Stimulated activated memory B cell treated with anti-CD40 and anti-IgM and Interleukin-4, amounts not matched to agents 10 μg/mL and 1 μg/mL and 100 μg/mL, for 72 hours (primary cell): Measurements from ENCODE around the gene CUL5.
"Not testable (repeated sequence)": the region's sequence is repeated elsewhere in the genome, so short reads cannot be mapped to it uniquely, and the experiment has no call there.

Experiments
- ATAC-seq: fragments of 150-1000 bp; cut with Tn5 transposase; 2 replicates; pipeline ENCODE4 v1.10.0; 2021
- H3K27ac Mint-ChIP-seq: one replicate; pipeline ENCODE4 v1.8.0; 2022; ENCODE audit warnings: mild to moderate bottlenecking, mixed read lengths
- H3K27me3 Mint-ChIP-seq: one replicate; pipeline ENCODE4 v1.8.0; 2022; ENCODE audit warnings: mixed read lengths
- H3K36me3 Mint-ChIP-seq: one replicate; pipeline ENCODE4 v1.8.0; 2022; ENCODE audit warnings: mixed read lengths
- H3K4me1 Mint-ChIP-seq: one replicate; pipeline ENCODE4 v1.8.0; 2022; ENCODE audit warnings: mixed read lengths
- H3K4me3 Mint-ChIP-seq: one replicate; pipeline ENCODE4 v1.8.0; 2022; ENCODE audit warnings: mild to moderate bottlenecking, moderate library complexity, mixed read lengths
- H3K9me3 Mint-ChIP-seq: one replicate; pipeline ENCODE4 v1.8.0; 2022; ENCODE audit warnings: mixed read lengths

Gene CUL5

GRCh38 chr11:108120936-108121273, 112.2 kb downstream of the CUL5 start:
- H3K9me3 Mint-ChIP-seq, H3K27me3 Mint-ChIP-seq: not testable (repeated sequence)
- H3K36me3 Mint-ChIP-seq, result peaks cover 14% of the 10 kb centered on the region
- peak; percentile 3 for ATAC-seq
- H3K4me3 Mint-ChIP-seq, result peak overlapping the region; percentile 88
- H3K4me1 Mint-ChIP-seq, result peaks cover 45% of the 10 kb centered on the region
- H3K27ac Mint-ChIP-seq, result peak overlapping the region; percentile 84

- Mint-ChIP-seq H3K27ac (peak within 1 kb of the TSS; percentile 84), H3K4me3 (peak within 1 kb of the TSS; percentile 88), H3K27me3 (no peaks in the 10 kb centered on the region), H3K36me3 (peaks cover 19% of the 10 kb centered on the region), H3K9me3 (no peaks in the 10 kb centered on the region), H3K4me1 (peaks cover 51% of the 10 kb centered on the region)
- peak; percentile 100 for ATAC-seq
Measured at GRCh38 chr11:108121274-108122155, 112.8 kb downstream of the CUL5 start, which contains the start of gene ACAT1. ACAT1 (plus strand) TSS chr11:108121567; CDS start chr11:108121607, 40 bp downstream.

- no peak for ATAC-seq
- H3K9me3 Mint-ChIP-seq, result no peaks in the 10 kb centered on the region
- H3K27ac Mint-ChIP-seq, result peak overlapping the region; percentile 84
- H3K36me3 Mint-ChIP-seq, result peaks cover 21% of the 10 kb centered on the region
- H3K4me3 Mint-ChIP-seq, result peak overlapping the region; percentile 88
- H3K27me3 Mint-ChIP-seq, result no peaks in the 10 kb centered on the region
- peaks cover 53% of the 10 kb centered on the region for H3K4me1 Mint-ChIP-seq
Measured at GRCh38 chr11:108122166-108122628, 113.5 kb downstream of the CUL5 start.

- no peak overlapping the region for H3K4me3 Mint-ChIP-seq
- no peak for ATAC-seq
- peaks cover 59% of the 10 kb centered on the region for H3K4me1 Mint-ChIP-seq
- no peaks in the 10 kb centered on the region for H3K27me3 Mint-ChIP-seq
- peak overlapping the region; percentile 81 for H3K27ac Mint-ChIP-seq
- H3K36me3 Mint-ChIP-seq, result peaks cover 35% of the 10 kb centered on the region
- no peaks in the 10 kb centered on the region for H3K9me3 Mint-ChIP-seq
Measured at GRCh38 chr11:108125096-108125495, 116.4 kb downstream of the CUL5 start.

- Mint-ChIP-seq H3K27ac (no peak overlapping the region), H3K27me3 (no peaks in the 10 kb centered on the region), H3K4me3 (no peak overlapping the region), H3K9me3 (no peaks in the 10 kb centered on the region), H3K4me1 (peaks cover 32% of the 10 kb centered on the region), H3K36me3 (peaks cover 41% of the 10 kb centered on the region)
- ATAC-seq, result no peak
Measured at GRCh38 chr11:108128772-108129171, 120.1 kb downstream of the CUL5 start.

- Mint-ChIP-seq H3K4me3 (no peak overlapping the region), H3K36me3 (peaks cover 34% of the 10 kb centered on the region), H3K27me3 (no peaks in the 10 kb centered on the region), H3K4me1 (peaks cover 8% of the 10 kb centered on the region), H3K9me3 (no peaks in the 10 kb centered on the region), H3K27ac (no peak overlapping the region)
- no peak for ATAC-seq
Measured at GRCh38 chr11:108131993-108132392, 123.3 kb downstream of the CUL5 start.

- H3K27me3 Mint-ChIP-seq, H3K9me3 Mint-ChIP-seq, ATAC-seq, H3K4me3 Mint-ChIP-seq, H3K4me1 Mint-ChIP-seq, H3K27ac Mint-ChIP-seq: not testable (repeated sequence)
- H3K36me3 Mint-ChIP-seq, result peaks cover 31% of the 10 kb centered on the region
Measured at GRCh38 chr11:108132993-108133538, 124.4 kb downstream of the CUL5 start.

- Mint-ChIP-seq H3K9me3 (no peaks in the 10 kb centered on the region), H3K36me3 (peaks cover 40% of the 10 kb centered on the region), H3K27me3 (no peaks in the 10 kb centered on the region), H3K4me3 (no peak overlapping the region), H3K4me1 (peaks cover 6% of the 10 kb centered on the region), H3K27ac (no peak overlapping the region)
- peak; percentile 50 for ATAC-seq
Measured at GRCh38 chr11:108135845-108136544, 127.3 kb downstream of the CUL5 start.

- Mint-ChIP-seq H3K36me3 (peaks cover 45% of the 10 kb centered on the region), H3K27me3 (no peaks in the 10 kb centered on the region), H3K9me3 (no peaks in the 10 kb centered on the region), H3K4me1 (peaks cover 6% of the 10 kb centered on the region), H3K4me3 (no peak overlapping the region), H3K27ac (peak overlapping the region; percentile 3)
- no peak for ATAC-seq
Measured at GRCh38 chr11:108137212-108137611, 128.5 kb downstream of the CUL5 start.

GRCh38 chr11:108142304-108142703, 133.6 kb downstream of the CUL5 start:
- Mint-ChIP-seq H3K27me3 (no peaks in the 10 kb centered on the region), H3K4me3 (no peak overlapping the region), H3K9me3 (no peaks in the 10 kb centered on the region), H3K27ac (no peak overlapping the region), H3K4me1 (peaks cover 5% of the 10 kb centered on the region), H3K36me3 (peaks cover 57% of the 10 kb centered on the region)
- no peak for ATAC-seq

- ATAC-seq, result no peak
- no peaks in the 10 kb centered on the region for H3K9me3 Mint-ChIP-seq
- H3K36me3 Mint-ChIP-seq, result peaks cover 68% of the 10 kb centered on the region
- no peak overlapping the region for H3K4me3 Mint-ChIP-seq
- no peaks in the 10 kb centered on the region for H3K27me3 Mint-ChIP-seq
- H3K4me1 Mint-ChIP-seq, result peaks cover 4% of the 10 kb centered on the region
- no peak overlapping the region for H3K27ac Mint-ChIP-seq
Measured at GRCh38 chr11:108144615-108145014, 135.9 kb downstream of the CUL5 start.

GRCh38 chr11:108147150-108147549, 138.5 kb downstream of the CUL5 start:
- ATAC-seq, result no peak
- H3K27ac Mint-ChIP-seq, result peak overlapping the region; percentile 19
- H3K27me3 Mint-ChIP-seq, result no peaks in the 10 kb centered on the region
- H3K9me3 Mint-ChIP-seq, result no peaks in the 10 kb centered on the region
- peaks cover 66% of the 10 kb centered on the region for H3K36me3 Mint-ChIP-seq
- peaks cover 4% of the 10 kb centered on the region for H3K4me1 Mint-ChIP-seq
- H3K4me3 Mint-ChIP-seq, result no peak overlapping the region

- ATAC-seq, result no peak
- Mint-ChIP-seq H3K36me3 (peaks cover 66% of the 10 kb centered on the region), H3K27me3 (no peaks in the 10 kb centered on the region), H3K27ac (no peak overlapping the region), H3K4me3 (no peak overlapping the region), H3K9me3 (no peaks in the 10 kb centered on the region), H3K4me1 (peaks cover 4% of the 10 kb centered on the region)
Measured at GRCh38 chr11:108148556-108148955, 139.9 kb downstream of the CUL5 start.

- Mint-ChIP-seq H3K27ac (no peak overlapping the region), H3K36me3 (peaks cover 38% of the 10 kb centered on the region)
- ATAC-seq, result no peak
Measured at GRCh38 chr11:108154591-108154990, 145.9 kb downstream of the CUL5 start.

More at GRCh38 chr11:108154591-108154990, 145.9 kb downstream of the CUL5 start:
- Mint-ChIP-seq H3K27me3 (no peaks in the 10 kb centered on the region), H3K4me3 (no peak overlapping the region), H3K9me3 (no peaks in the 10 kb centered on the region), H3K4me1 (no peaks in the 10 kb centered on the region)
